Measurements from ENCODE around the gene BAIAP2. TPM values are rescaled to one million over a fixed set of nuclear protein-coding genes. Genes with fewer than 3 reads are reported as not detected.

The BAIAP2 gene
- total RNA-seq, 1 donor from 2014 or later: 51.4 TPM

DNA sequence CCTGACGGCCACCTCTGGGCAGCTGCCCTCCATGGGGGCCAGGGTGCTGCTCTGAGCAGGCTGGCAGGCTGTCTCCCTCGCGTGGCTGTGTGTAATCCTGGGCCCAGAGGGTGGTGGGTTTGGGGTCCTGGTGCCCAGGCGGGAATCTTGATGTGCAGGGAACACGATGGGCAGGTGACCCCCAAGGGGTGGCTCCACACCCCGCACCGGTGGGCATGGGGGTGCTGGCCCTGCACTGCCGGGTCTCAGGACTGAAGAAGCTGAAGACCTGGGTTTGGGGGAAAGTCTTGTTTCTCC lies 34.7 kb upstream of the BAIAP2 start:
- H3K9me3 ChIP-seq (ENCODE audit: insufficient read depth, low read depth, low read length): no peaks in the 10 kb centered on the region
- Mint-ChIP-seq H3K27ac (ENCODE audit: unreplicated experiment) (no peak overlapping the region), H3K9me3 (ENCODE audit: unreplicated experiment) (no peaks in the 10 kb centered on the region), H3K4me3 (ENCODE audit: unreplicated experiment) (no peak overlapping the region), H3K36me3 (ENCODE audit: low read depth, unreplicated experiment) (peaks cover 8% of the 10 kb centered on the region), H3K27me3 (ENCODE audit: low read depth, unreplicated experiment) (peaks cover 26% of the 10 kb centered on the region), H3K4me1 (ENCODE audit: low read depth, unreplicated experiment) (no peaks in the 10 kb centered on the region)
- peaks cover 13% of the 10 kb centered on the region for H3K27me3 ChIP-seq (ENCODE audit: insufficient read depth, low read length)
- H3K27ac ChIP-seq (ENCODE audit: low read depth, low read length): no peak overlapping the region
- H4K20me1 ChIP-seq (ENCODE audit: insufficient read depth, low read length): peaks cover 9% of the 10 kb centered on the region
- H2AFZ ChIP-seq (ENCODE audit: low read depth, low read length): no peak overlapping the region
- no peak overlapping the region for H3K4me2 ChIP-seq (ENCODE audit: low read length)
- peaks cover 24% of the 10 kb centered on the region for H3K4me1 ChIP-seq (ENCODE audit: insufficient read depth, low read length)
- DNase-seq (ENCODE audit: low read depth) (no peak), FAIRE-seq (no peak)
- no peak overlapping the region for H3K4me3 ChIP-seq (ENCODE audit: insufficient read depth, low read depth, low read length)
- TF ChIP-seq, protein P1, sequence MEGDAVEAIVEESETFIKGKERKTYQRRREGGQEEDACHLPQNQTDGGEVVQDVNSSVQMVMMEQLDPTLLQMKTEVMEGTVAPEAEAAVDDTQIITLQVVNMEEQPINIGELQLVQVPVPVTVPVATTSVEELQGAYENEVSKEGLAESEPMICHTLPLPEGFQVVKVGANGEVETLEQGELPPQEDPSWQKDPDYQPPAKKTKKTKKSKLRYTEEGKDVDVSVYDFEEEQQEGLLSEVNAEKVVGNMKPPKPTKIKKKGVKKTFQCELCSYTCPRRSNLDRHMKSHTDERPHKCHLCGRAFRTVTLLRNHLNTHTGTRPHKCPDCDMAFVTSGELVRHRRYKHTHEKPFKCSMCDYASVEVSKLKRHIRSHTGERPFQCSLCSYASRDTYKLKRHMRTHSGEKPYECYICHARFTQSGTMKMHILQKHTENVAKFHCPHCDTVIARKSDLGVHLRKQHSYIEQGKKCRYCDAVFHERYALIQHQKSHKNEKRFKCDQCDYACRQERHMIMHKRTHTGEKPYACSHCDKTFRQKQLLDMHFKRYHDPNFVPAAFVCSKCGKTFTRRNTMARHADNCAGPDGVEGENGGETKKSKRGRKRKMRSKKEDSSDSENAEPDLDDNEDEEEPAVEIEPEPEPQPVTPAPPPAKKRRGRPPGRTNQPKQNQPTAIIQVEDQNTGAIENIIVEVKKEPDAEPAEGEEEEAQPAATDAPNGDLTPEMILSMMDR (IDR thresholded peaks at IDR 0.05; ENCODE audit: insufficient read depth, low read depth, low read length): no peak
- no peaks in the 10 kb centered on the region for H3K79me2 ChIP-seq (ENCODE audit: insufficient read depth, low read length)
- H3K36me3 ChIP-seq (ENCODE audit: insufficient read depth, low read length): no peaks in the 10 kb centered on the region
- no peak overlapping the region for H3K9ac ChIP-seq (ENCODE audit: low read length)

DNA sequence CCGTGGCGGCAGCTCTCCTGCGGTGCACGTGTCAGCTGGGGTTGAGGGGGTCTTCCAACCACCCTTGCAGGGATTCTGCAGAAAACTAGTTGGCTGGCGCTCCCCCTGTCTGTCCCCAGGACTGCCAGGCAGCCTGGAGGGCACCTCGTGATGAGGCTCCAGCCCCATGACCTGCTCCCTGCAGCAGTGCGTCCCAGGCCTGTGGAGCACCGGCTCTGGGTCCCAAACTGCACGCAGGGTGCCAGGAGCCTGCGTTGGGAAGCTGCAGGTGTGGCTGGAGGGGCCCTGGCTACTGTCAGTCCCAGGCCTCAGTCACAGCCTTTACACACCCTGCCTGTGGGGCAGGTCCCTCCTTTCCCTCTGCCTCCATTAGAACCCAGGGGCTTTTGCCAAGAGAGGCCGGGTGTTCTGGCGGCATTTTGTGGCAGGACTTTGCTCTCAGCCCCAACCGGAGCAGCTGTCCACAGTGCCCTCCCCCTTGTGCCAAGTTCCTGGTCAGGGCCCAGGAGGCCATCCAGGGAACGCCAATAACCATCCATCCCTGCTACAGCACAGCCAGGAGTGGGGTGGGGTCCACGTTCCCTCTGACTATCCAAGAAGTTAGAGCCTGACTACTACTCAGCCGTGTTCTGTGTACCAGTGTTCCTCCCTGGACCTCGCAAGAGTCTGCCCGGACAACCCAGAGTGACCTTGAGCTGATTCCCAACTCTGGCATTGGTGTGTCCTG lies 34.2 kb upstream of the BAIAP2 start:
- H3K27me3 ChIP-seq (ENCODE audit: insufficient read depth, low read length): peaks cover 13% of the 10 kb centered on the region
- H3K9ac ChIP-seq (ENCODE audit: low read length): no peak overlapping the region
- Mint-ChIP-seq H3K36me3 (ENCODE audit: low read depth, unreplicated experiment) (peaks cover 4% of the 10 kb centered on the region), H3K27ac (ENCODE audit: unreplicated experiment) (no peak overlapping the region), H3K27me3 (ENCODE audit: low read depth, unreplicated experiment) (peaks cover 26% of the 10 kb centered on the region), H3K4me1 (ENCODE audit: low read depth, unreplicated experiment) (no peaks in the 10 kb centered on the region), H3K4me3 (ENCODE audit: unreplicated experiment) (no peak overlapping the region), H3K9me3 (ENCODE audit: unreplicated experiment) (no peaks in the 10 kb centered on the region)
- H2AFZ ChIP-seq (ENCODE audit: low read depth, low read length): no peak overlapping the region
- peaks cover 24% of the 10 kb centered on the region for H3K4me1 ChIP-seq (ENCODE audit: insufficient read depth, low read length)
- FAIRE-seq (no peak), DNase-seq (ENCODE audit: low read depth) (no peak)
- no peak overlapping the region for H3K4me2 ChIP-seq (ENCODE audit: low read length)
- no peaks in the 10 kb centered on the region for H3K36me3 ChIP-seq (ENCODE audit: insufficient read depth, low read length)
- no peaks in the 10 kb centered on the region for H3K9me3 ChIP-seq (ENCODE audit: insufficient read depth, low read depth, low read length)
- H3K79me2 ChIP-seq (ENCODE audit: insufficient read depth, low read length): no peaks in the 10 kb centered on the region
- H4K20me1 ChIP-seq (ENCODE audit: insufficient read depth, low read length): peaks cover 9% of the 10 kb centered on the region
- H3K4me3 ChIP-seq (ENCODE audit: insufficient read depth, low read depth, low read length): no peak overlapping the region
- no peak for TF ChIP-seq EZH2 (IDR thresholded peaks at IDR 0.05; ENCODE audit: insufficient read depth, low read length)
- TF ChIP-seq, protein P1 (IDR thresholded peaks at IDR 0.05; ENCODE audit: insufficient read depth, low read depth, low read length): no peak
- H3K27ac ChIP-seq (ENCODE audit: low read depth, low read length): no peak overlapping the region

DNA sequence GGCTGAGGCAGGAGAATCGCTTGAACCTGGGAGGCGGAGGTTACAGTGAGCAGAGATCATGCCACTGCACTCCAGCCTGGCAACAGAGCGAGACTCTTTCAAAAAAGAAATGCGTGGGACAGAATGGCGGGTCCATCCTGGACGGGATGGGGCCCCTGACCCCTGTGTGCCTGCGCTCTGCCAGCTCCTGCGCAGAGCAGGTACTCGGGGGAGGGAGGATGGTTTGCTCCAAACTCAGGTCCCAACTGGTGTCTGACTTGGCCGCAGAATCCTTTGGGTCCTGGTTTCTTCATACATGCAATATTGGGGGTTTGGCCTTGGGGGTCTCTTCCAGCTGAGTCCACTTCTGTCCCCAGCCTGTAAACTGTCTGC lies 33.0 kb upstream of the BAIAP2 start:
- TF ChIP-seq EZH2 (IDR thresholded peaks at IDR 0.05; ENCODE audit: insufficient read depth, low read length): no peak
- TF ChIP-seq, protein P1 (IDR thresholded peaks at IDR 0.05; ENCODE audit: insufficient read depth, low read depth, low read length): no peak
- Mint-ChIP-seq H3K36me3 (ENCODE audit: low read depth, unreplicated experiment) (peaks cover 2% of the 10 kb centered on the region), H3K27ac (ENCODE audit: unreplicated experiment) (no peak overlapping the region), H3K27me3 (ENCODE audit: low read depth, unreplicated experiment) (peaks cover 35% of the 10 kb centered on the region), H3K4me1 (ENCODE audit: low read depth, unreplicated experiment) (no peaks in the 10 kb centered on the region), H3K9me3 (ENCODE audit: unreplicated experiment) (no peaks in the 10 kb centered on the region), H3K4me3 (ENCODE audit: unreplicated experiment) (no peak overlapping the region)
- Histone ChIP-seq H3K27me3 (ENCODE audit: insufficient read depth, low read length) (peaks cover 24% of the 10 kb centered on the region), H3K9me3 (ENCODE audit: insufficient read depth, low read depth, low read length) (no peaks in the 10 kb centered on the region), H3K4me1 (ENCODE audit: insufficient read depth, low read length) (peaks cover 21% of the 10 kb centered on the region), H4K20me1 (ENCODE audit: insufficient read depth, low read length) (peaks cover 9% of the 10 kb centered on the region), H3K4me2 (ENCODE audit: low read length) (peak overlapping the region; percentile 40), H3K36me3 (ENCODE audit: insufficient read depth, low read length) (no peaks in the 10 kb centered on the region), H3K4me3 (ENCODE audit: insufficient read depth, low read depth, low read length) (no peak overlapping the region), H3K9ac (ENCODE audit: low read length) (no peak overlapping the region), H2AFZ (ENCODE audit: low read depth, low read length) (no peak overlapping the region), H3K27ac (ENCODE audit: low read depth, low read length) (no peak overlapping the region), H3K79me2 (ENCODE audit: insufficient read depth, low read length) (no peaks in the 10 kb centered on the region)
- DNase-seq (ENCODE audit: low read depth) (no peak), FAIRE-seq (no peak)
